ENCODE data around the gene KIAA0513.

KIAA0513 gene

GRCh38 chr16:85005285-85006069, 22.1 kb upstream of the KIAA0513 start:
- peak in 1 of 14 donors; percentile 35 for DNase-seq

- DNase-seq: no peak
These were observed 21.0 kb upstream of the KIAA0513 start for GRCh38 chr16:85006639-85007038.

- DNase-seq: no peak
These were observed 19.9 kb upstream of the KIAA0513 start for GRCh38 chr16:85007496-85008214.

- no peak for DNase-seq
These were observed 19.3 kb upstream of the KIAA0513 start for GRCh38 chr16:85008271-85008670.

GRCh38 chr16:85010446-85010930, 17.1 kb upstream of the KIAA0513 start:
- no peak for DNase-seq

GRCh38 chr16:85010931-85011845, 16.4 kb upstream of the KIAA0513 start, which contains the start of gene ZDHHC7:
TSS of gene ZDHHC7 (minus strand) at chr16:85011535. CDS start at chr16:84990618, 20,917 bp downstream.
- DNase-seq: peak; percentile 53 to 96 (median 80)

- no peak for DNase-seq
These were observed 15.7 kb upstream of the KIAA0513 start for GRCh38 chr16:85011846-85012284.

- no peak for DNase-seq
These were observed 13.3 kb upstream of the KIAA0513 start for GRCh38 chr16:85014311-85014710.

- DNase-seq: no peak
These were observed 12.0 kb upstream of the KIAA0513 start for GRCh38 chr16:85015481-85016187.

GRCh38 chr16:85017151-85017550, 10.4 kb upstream of the KIAA0513 start:
- no peak for DNase-seq

GRCh38 chr16:85017633-85018032, 10.0 kb upstream of the KIAA0513 start:
- DNase-seq: no peak

GRCh38 chr16:85018529-85019236, 8.9 kb upstream of the KIAA0513 start:
- no peak for DNase-seq

- DNase-seq: no peak
These were observed 7.8 kb upstream of the KIAA0513 start for GRCh38 chr16:85019659-85020245.

GRCh38 chr16:85025781-85026653, 1.6 kb upstream of the KIAA0513 start:
- DNase-seq: no peak

GRCh38 chr16:85026703-85027102, 892 bp upstream of the KIAA0513 start:
- no peak for DNase-seq

GRCh38 chr16:85027958-85028684, 526 bp downstream of the KIAA0513 start:
- peak in 2 of 14 donors; percentile 31 to 40 for DNase-seq

GRCh38 chr16:85028685-85029407, 1.3 kb downstream of the KIAA0513 start:
- peak in 5 of 14 donors; percentile 14 to 82 (median 28) for DNase-seq

GRCh38 chr16:85029408-85029784, 1.8 kb downstream of the KIAA0513 start:
- DNase-seq: peak in 1 of 14 donors; percentile 62
